HCT116 (cell line): Measurements from ENCODE around the gene KRTAP10-7. TPM values are rescaled to one million over a fixed set of nuclear protein-coding genes. Genes with fewer than 3 reads are reported as not detected.

Experiments used
- ATAC-seq: fragments of 200-7000 bp; cut with Tn5 transposase; 2 replicates; pipeline ENCODE4 v1.9.1; 2020; ENCODE audit warnings: mild to moderate bottlenecking, moderate library complexity
- BruUV-seq: library from RNA; stranded (reverse); fragments of 400-500 nt; replicated peaks from 2 replicates; lab custom pipeline; 2021; lab: Mats Ljungman, UMichigan
- CTCF ChIA-PET: fragments of 300-600 bp; sonication (Branson Sonifier 250); formaldehyde crosslinking; loops from one replicate; lab custom pipeline; 2021; ENCODE audit warnings: antibody characterized with exemption; lab: Charles Lee
- POLR2A ChIA-PET: fragments of 300-600, 350-600 bp; sonication (Branson Sonifier 250); formaldehyde crosslinking; loops from one replicate; lab custom pipeline; 2021; ENCODE audit warnings: antibody characterized with exemption; lab: Charles Lee
- RAD21 ChIA-PET, 2 experiments: fragments of 300-600 bp; sonication (Branson Sonifier 250); formaldehyde crosslinking; loops; one replicate each; lab custom pipeline; 2023; ENCODE audit warnings: low total read pairs in 2 of 2; ENCODE audit not compliant: uncharacterized antibody in 2 of 2, unreplicated experiment in 2 of 2, low non-redundant PET in 1 of 2; lab: Charles Lee
- DNase-seq: peaks from one replicate; pipeline ENCODE4 v3.0.0-alpha.2; 2010; ENCODE audit warnings: low read depth, low spot score
- H2AFZ ChIP-seq: fragments of 200-600 bp; shearing (Covaris generic), sonication (generic); 2 replicates; pipeline ENCODE4 v1.6.1; 2017; ENCODE audit warnings: low read depth, mixed run types, mixed read lengths, antibody characterized with exemption, low read length; ENCODE audit not compliant: poor library complexity, severe bottlenecking
- H3K27ac ChIP-seq: 2 replicates; pipeline ENCODE4 v1.5.1; 2012; ENCODE audit warnings: low read depth, low read length
- H3K27me3 ChIP-seq: fragments of 200-600 bp; sonication (generic); 2 replicates; pipeline ENCODE4 v1.6.1; 2016; ENCODE audit warnings: mixed run types, low read length, mixed read lengths; ENCODE audit not compliant: insufficient read depth
- H3K36me3 ChIP-seq, 2 experiments: fragments of 200-500 bp in 1 of 2; fragments of 200-600 bp in 1 of 2; sonication (Bioruptor generic) in 1 of 2; sonication (generic) in 1 of 2; 2 replicates each; pipeline versions ENCODE4 v1.5.1 to v1.6.1; 2014 to 2016; ENCODE audit warnings: low read length in 2 of 2, inconsistent platforms in 1 of 2, mixed read lengths in 1 of 2, mixed run types in 1 of 2; ENCODE audit not compliant: insufficient read depth in 2 of 2, control insufficient read depth in 1 of 2
- H3K4me1 ChIP-seq, 2 experiments: fragments of 200-600 bp in 1 of 2; sonication (generic) in 1 of 2; 2 replicates each; pipeline versions ENCODE4 v1.5.1 to v1.6.1; 2012 to 2017; ENCODE audit warnings: low read length in 2 of 2, inconsistent platforms in 1 of 2, mild to moderate bottlenecking in 1 of 2, mixed read lengths in 1 of 2, mixed run types in 1 of 2, moderate library complexity in 1 of 2; ENCODE audit not compliant: insufficient read depth in 2 of 2, control insufficient read depth in 1 of 2
- H3K4me2 ChIP-seq: fragments of 200-600 bp; sonication (generic); 2 replicates; pipeline ENCODE4 v1.6.1; 2017; ENCODE audit warnings: mixed run types, low read length, mixed read lengths
- H3K4me3 ChIP-seq, 2 experiments: fragments of 200-600 bp in 1 of 2; sonication (generic) in 1 of 2; replicated peaks in 1 of 2; 2 replicates each; pipeline ENCODE4 v1.5.1; 2011 to 2016; ENCODE audit warnings: low read length in 2 of 2, control low read depth in 1 of 2, low read depth in 1 of 2, mild to moderate bottlenecking in 1 of 2, mixed read lengths in 1 of 2, mixed run types in 1 of 2
- H3K79me2 ChIP-seq: fragments of 200-600 bp; sonication (generic); 2 replicates; pipeline ENCODE4 v1.6.1; 2017; ENCODE audit warnings: mild to moderate bottlenecking, mixed run types, low read length, moderate library complexity, mixed read lengths; ENCODE audit not compliant: insufficient read depth
- H3K9ac ChIP-seq: fragments of 200-600 bp; sonication (generic); 2 replicates; pipeline ENCODE4 v1.6.1; 2016; ENCODE audit warnings: low read length, mixed read lengths
- H3K9me2 ChIP-seq: fragments of 200-600 bp; sonication (generic), shearing (Covaris generic); 2 replicates; pipeline ENCODE4 v1.6.1; 2017; ENCODE audit warnings: mixed run types, mild to moderate bottlenecking, moderate library complexity; ENCODE audit not compliant: insufficient read depth
- H3K9me3 ChIP-seq, 2 experiments: fragments of 200-500 bp in 1 of 2; fragments of 200-600 bp in 1 of 2; sonication (Bioruptor generic) in 1 of 2; sonication (generic) in 1 of 2; 2 replicates each; pipeline ENCODE4 v1.6.1; 2014 to 2017; ENCODE audit warnings: low read length in 2 of 2, mixed read lengths in 2 of 2, inconsistent platforms in 1 of 2, low read depth in 1 of 2, mild to moderate bottlenecking in 1 of 2, mixed run types in 1 of 2, moderate library complexity in 1 of 2; ENCODE audit not compliant: control insufficient read depth in 1 of 2, insufficient read depth in 1 of 2
- H4K20me1 ChIP-seq: fragments of 200-600 bp; sonication (generic), shearing (Covaris generic); 2 replicates; pipeline ENCODE4 v1.6.1; 2017; ENCODE audit warnings: mixed run types, mild to moderate bottlenecking, moderate library complexity; ENCODE audit not compliant: insufficient read depth
- CBX3 ChIP-seq: IDR thresholded peaks from 2 replicates; pipeline ENCODE4 v1.6.1; 2012; ENCODE audit warnings: low read depth
- CEBPB ChIP-seq: IDR thresholded peaks from 2 replicates; pipeline ENCODE4 v1.6.1; 2012; ENCODE audit warnings: low read depth
- ELF1 ChIP-seq: IDR thresholded peaks from 2 replicates; pipeline ENCODE4 v1.6.1; 2012; ENCODE audit warnings: low read depth, borderline replicate concordance
- EZH2 ChIP-seq: fragments of 200-600 bp; sonication (generic); IDR thresholded peaks from 2 replicates; pipeline ENCODE4 v1.6.1; 2017; ENCODE audit warnings: antibody characterized with exemption, mixed run types
- EZH2phosphoT487 ChIP-seq: fragments of 200-600 bp; IDR thresholded peaks from 2 replicates; pipeline ENCODE4 v1.6.1; 2018; ENCODE audit warnings: antibody characterized with exemption, borderline replicate concordance
- FOSL1 ChIP-seq: IDR thresholded peaks from 2 replicates; pipeline ENCODE4 v1.6.1; 2012; ENCODE audit warnings: low read depth
- JUND ChIP-seq: IDR thresholded peaks from 2 replicates; pipeline ENCODE4 v1.6.1; 2012
- MAX ChIP-seq: IDR thresholded peaks from 2 replicates; pipeline ENCODE4 v1.6.1; 2012
- POLR2A ChIP-seq: IDR thresholded peaks from 2 replicates; pipeline ENCODE4 v1.7.0; 2011; ENCODE audit warnings: borderline replicate concordance; ENCODE audit not compliant: insufficient read depth, insufficient read length; ENCODE audit errors: extremely low read depth
- POLR2AphosphoS5 ChIP-seq: IDR thresholded peaks from 2 replicates; pipeline ENCODE4 v1.6.1; 2011; ENCODE audit warnings: mild to moderate bottlenecking, low read depth, low read length, moderate library complexity
- RAD21 ChIP-seq: IDR thresholded peaks from 2 replicates; pipeline ENCODE4 v1.6.1; 2012; ENCODE audit warnings: low read depth, mild to moderate bottlenecking
- SIN3A ChIP-seq: IDR thresholded peaks from 2 replicates; pipeline ENCODE4 v1.6.1; 2012; ENCODE audit warnings: low read depth
- SP1 ChIP-seq: IDR thresholded peaks from 2 replicates; pipeline ENCODE4 v1.6.1; 2012; ENCODE audit warnings: low read depth
- SRF ChIP-seq: IDR thresholded peaks from 2 replicates; pipeline ENCODE4 v1.6.1; 2012; ENCODE audit warnings: low read depth
- TCF7L2 ChIP-seq: IDR thresholded peaks from 2 replicates; pipeline ENCODE4 v1.7.0; 2011; ENCODE audit warnings: borderline replicate concordance, inconsistent platforms; ENCODE audit not compliant: insufficient read depth, insufficient read length; ENCODE audit errors: extremely low read depth
- ZBTB33 ChIP-seq: IDR thresholded peaks from 2 replicates; pipeline ENCODE4 v1.6.1; 2011; ENCODE audit warnings: mild to moderate bottlenecking, low read length, moderate library complexity; ENCODE audit not compliant: insufficient replicate concordance; ENCODE audit errors: extremely low read depth
- ZFX ChIP-seq: fragments of 450-650 bp; IDR thresholded peaks from 2 replicates; pipeline ENCODE4 v1.6.1; 2017
- intact Hi-C: fragments of 100-400 bp; cut with micrococcal nuclease; formaldehyde crosslinking; loops from 2 replicates; pipeline ENCODE4 v1.10.0; 2022
- total RNA-seq: library from RNA; stranded (reverse); gene quantifications from one replicate; pipeline ENCODE4 v1.2.1, GENCODE V29; 2021; ENCODE audit not compliant: unreplicated experiment

KRTAP10-7 gene
- total RNA-seq, 1 experiment from 2014 or later, result not detected

DNA sequence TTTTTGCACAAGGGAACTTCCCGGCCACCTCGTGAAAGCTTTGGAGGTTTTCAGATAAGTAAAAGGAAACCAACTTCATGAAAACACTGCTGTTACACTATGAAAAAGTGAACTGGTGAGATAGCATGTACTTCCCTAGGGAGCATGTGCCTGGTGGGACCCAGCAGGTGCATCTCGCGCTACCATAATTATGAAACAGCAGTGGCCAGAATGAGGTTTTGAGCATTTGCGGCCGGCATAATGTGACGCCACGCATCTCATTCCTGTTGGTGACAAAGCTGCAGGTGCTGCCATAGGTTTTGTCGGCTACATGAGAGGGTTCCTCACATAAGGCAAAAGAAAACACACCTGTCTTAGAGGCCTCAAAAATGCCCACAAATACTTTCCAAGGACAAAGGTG, 43.5 kb upstream of the KRTAP10-7 start:
- DNase-seq (no peak), ATAC-seq (no peak)
- no peaks in the 10 kb centered on the region for H3K4me1 ChIP-seq
- no peak overlapping the region for H3K4me2 ChIP-seq
- TF ChIP-seq EZH2phosphoT487, result no peak
- TF ChIP-seq SP1, result no peak
- no peak for TF ChIP-seq EZH2
- no peak for TF ChIP-seq ELF1
- TF ChIP-seq FOSL1, result no peak
- TF ChIP-seq SRF, result no peak
- TF ChIP-seq ZBTB33, result no peak
- no peak for TF ChIP-seq POLR2AphosphoS5
- no peak for TF ChIP-seq CEBPB
- TF ChIP-seq TCF7L2, result no peak
- no peak for TF ChIP-seq CBX3
- no peak for TF ChIP-seq JUND
- TF ChIP-seq ZFX, result no peak
- no peak for TF ChIP-seq MAX
- TF ChIP-seq POLR2A, result no peak
- no peak for TF ChIP-seq RAD21
- no peak for TF ChIP-seq SIN3A
- H4K20me1 ChIP-seq, result no peaks in the 10 kb centered on the region
- H3K9me3 ChIP-seq, result no peaks in the 10 kb centered on the region
- H3K27ac ChIP-seq, result no peak overlapping the region
- intact Hi-C loops, result no loop called here
- CTCF ChIA-PET, result no interaction called here
- no peak overlapping the region for H2AFZ ChIP-seq
- H3K4me3 ChIP-seq, result no peak overlapping the region
- H3K79me2 ChIP-seq, result no peaks in the 10 kb centered on the region
- no peaks in the 10 kb centered on the region for H3K9me2 ChIP-seq
- POLR2A ChIA-PET, result no interaction called here
- BruUV-seq, result no TSS peak
- RAD21 ChIA-PET, result no interaction called here
- no peak overlapping the region for H3K9ac ChIP-seq
- no peaks in the 10 kb centered on the region for H3K36me3 ChIP-seq
- H3K27me3 ChIP-seq, result no peaks in the 10 kb centered on the region; the same call in 1 of the 2 replicates
